HG02610 (cell line): Measurements from ENCODE around the gene LYRM4.
A peak's percentile ranks its signal among the peaks of the same experiment; 100 is the strongest.
"Not testable (repeated sequence)": the region's sequence is repeated elsewhere in the genome, so short reads cannot be mapped to it uniquely, and the experiment has no call there.

Experiments used
- ATAC-seq: cut with Tn5 transposase; IDR thresholded peaks from one replicate; pipeline ENCODE4 v1.9.1; 2021; ENCODE audit warnings: mild to moderate bottlenecking, moderate library complexity; ENCODE audit not compliant: unreplicated experiment

The LYRM4 gene

GRCh38 chr6:5083813-5084359, 176.9 kb downstream of the LYRM4 start:
- no peak for ATAC-seq

- ATAC-seq = no peak
Observed at GRCh38 chr6:5083307-5083583, 177.5 kb downstream of the LYRM4 start.

GRCh38 chr6:5082487-5083306, 178.1 kb downstream of the LYRM4 start:
- no peak for ATAC-seq

- ATAC-seq = no peak
Observed at GRCh38 chr6:5081955-5082354, 178.8 kb downstream of the LYRM4 start.

- ATAC-seq = no peak
Observed at GRCh38 chr6:5081182-5081581, 179.6 kb downstream of the LYRM4 start.

- ATAC-seq = no peak
Observed at GRCh38 chr6:5080574-5080973, 180.2 kb downstream of the LYRM4 start.

- no peak for ATAC-seq
Observed at GRCh38 chr6:5079692-5080091, 181.1 kb downstream of the LYRM4 start.

GRCh38 chr6:5078121-5078669, 182.6 kb downstream of the LYRM4 start:
- peak; percentile 45 for ATAC-seq

GRCh38 chr6:5076931-5077330, 183.8 kb downstream of the LYRM4 start:
- no peak for ATAC-seq

- no peak for ATAC-seq
Observed at GRCh38 chr6:5073992-5074391, 186.8 kb downstream of the LYRM4 start.

- ATAC-seq = no peak
Observed at GRCh38 chr6:5072440-5072839, 188.3 kb downstream of the LYRM4 start.

- ATAC-seq = no peak
Observed at GRCh38 chr6:5071216-5071615, 189.5 kb downstream of the LYRM4 start.

GRCh38 chr6:5068153-5068751, 192.5 kb downstream of the LYRM4 start:
- ATAC-seq = no peak

- no peak for ATAC-seq
Observed at GRCh38 chr6:5067305-5067704, 193.4 kb downstream of the LYRM4 start.

- no peak for ATAC-seq
Observed at GRCh38 chr6:5066456-5067093, 194.2 kb downstream of the LYRM4 start.

- no peak for ATAC-seq
Observed at GRCh38 chr6:5063617-5064016, 197.1 kb downstream of the LYRM4 start.

GRCh38 chr6:5061152-5061551, 199.6 kb downstream of the LYRM4 start:
- ATAC-seq = no peak

- not testable (repeated sequence) for ATAC-seq
Observed at GRCh38 chr6:5060439-5060838, 200.3 kb downstream of the LYRM4 start.

GRCh38 chr6:5059036-5059896, 201.5 kb downstream of the LYRM4 start:
- no peak for ATAC-seq
